HEK293T (cell line): ENCODE results near the gene CDYL.

Source experiments
- ARNT ChIP-seq: fragments of 450-650 bp; IDR thresholded peaks from 2 replicates; pipeline ENCODE4 v1.6.1; 2017; ENCODE audit warnings: mild to moderate bottlenecking
- BHLHE40 ChIP-seq: fragments of 450-650 bp; IDR thresholded peaks from 2 replicates; pipeline ENCODE4 v1.6.1; 2016; ENCODE audit warnings: mild to moderate bottlenecking, moderate library complexity, borderline replicate concordance
- ELF4 ChIP-seq: fragments of 450-650 bp; IDR thresholded peaks from 2 replicates; pipeline ENCODE4 v1.6.1; 2017; ENCODE audit warnings: antibody characterized with exemption
- FOXA1 ChIP-seq: fragments of 450-650 bp; IDR thresholded peaks from 2 replicates; pipeline ENCODE4 v1.6.1; 2016; ENCODE audit warnings: mild to moderate bottlenecking
- FOXK2 ChIP-seq: fragments of 450-650 bp; IDR thresholded peaks from 2 replicates; pipeline ENCODE4 v1.6.1; 2016; ENCODE audit warnings: mild to moderate bottlenecking
- FOXM1 ChIP-seq: fragments of 450-650 bp; IDR thresholded peaks from 2 replicates; pipeline ENCODE4 v1.6.1; 2017; ENCODE audit warnings: mild to moderate bottlenecking, borderline replicate concordance
- HDGF ChIP-seq: fragments of 450-650 bp; IDR thresholded peaks from 2 replicates; pipeline ENCODE4 v1.6.1; 2017; ENCODE audit warnings: antibody characterized with exemption, borderline replicate concordance
- L3MBTL2 ChIP-seq: fragments of 450-650 bp; conservative IDR thresholded peaks from 2 replicates; pipeline ENCODE4 v1.6.1; 2016; ENCODE audit warnings: mild to moderate bottlenecking
- LEF1 ChIP-seq: fragments of 450-650 bp; IDR thresholded peaks from 2 replicates; pipeline ENCODE4 v1.6.1; 2017; ENCODE audit warnings: mild to moderate bottlenecking, borderline replicate concordance
- NFRKB ChIP-seq: fragments of 450-650 bp; IDR thresholded peaks from 2 replicates; pipeline ENCODE4 v1.6.1; 2016; ENCODE audit warnings: mild to moderate bottlenecking, moderate library complexity
- SP1 ChIP-seq: fragments of 450-650 bp; IDR thresholded peaks from 2 replicates; pipeline ENCODE4 v1.6.1; 2017
- SUZ12 ChIP-seq: fragments of 450-650 bp; IDR thresholded peaks from 2 replicates; pipeline ENCODE4 v1.6.1; 2016; ENCODE audit warnings: mild to moderate bottlenecking
- TARDBP ChIP-seq: fragments of 450-650 bp; IDR thresholded peaks from 2 replicates; pipeline ENCODE4 v1.6.1; 2016
- TF ChIP-seq, protein P1 (sequence below): fragments of 450-650 bp; IDR thresholded peaks from 2 replicates; pipeline ENCODE4 v1.6.1; 2016

DNA sequence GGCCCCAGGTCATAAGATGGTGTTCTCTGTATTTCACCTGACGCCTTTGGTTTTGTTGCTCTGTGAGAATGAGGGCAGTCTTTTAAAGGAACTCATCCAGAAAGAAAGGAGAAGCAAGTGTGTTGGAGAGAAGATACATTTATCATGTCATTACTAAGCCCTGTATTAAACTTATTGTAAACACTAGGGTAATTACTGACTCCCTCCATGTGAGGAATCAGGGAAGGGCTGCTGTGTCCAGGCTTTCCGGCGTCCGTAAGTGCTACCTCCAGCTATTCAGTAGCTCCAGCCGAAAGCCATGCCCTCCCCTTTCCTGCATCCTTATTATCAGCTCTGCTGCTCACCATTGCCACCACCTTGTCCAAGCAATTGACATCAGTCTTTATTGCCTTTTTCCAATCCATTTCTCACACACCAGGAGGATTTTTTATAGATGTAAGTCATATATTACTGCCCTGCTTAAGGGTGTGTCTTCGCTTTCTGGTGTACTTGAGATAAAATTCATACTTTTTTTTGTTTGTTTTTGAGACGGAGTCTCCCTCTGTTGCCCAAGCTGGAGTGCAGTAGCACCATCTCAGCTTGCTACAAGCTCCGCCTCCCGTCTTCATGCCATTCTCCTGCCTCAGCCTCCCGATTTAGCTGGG, 133.0 kb downstream of the CDYL start:
- no peak for TF ChIP-seq FOXM1
- TF ChIP-seq SUZ12 = no peak
- TF ChIP-seq, protein P1, sequence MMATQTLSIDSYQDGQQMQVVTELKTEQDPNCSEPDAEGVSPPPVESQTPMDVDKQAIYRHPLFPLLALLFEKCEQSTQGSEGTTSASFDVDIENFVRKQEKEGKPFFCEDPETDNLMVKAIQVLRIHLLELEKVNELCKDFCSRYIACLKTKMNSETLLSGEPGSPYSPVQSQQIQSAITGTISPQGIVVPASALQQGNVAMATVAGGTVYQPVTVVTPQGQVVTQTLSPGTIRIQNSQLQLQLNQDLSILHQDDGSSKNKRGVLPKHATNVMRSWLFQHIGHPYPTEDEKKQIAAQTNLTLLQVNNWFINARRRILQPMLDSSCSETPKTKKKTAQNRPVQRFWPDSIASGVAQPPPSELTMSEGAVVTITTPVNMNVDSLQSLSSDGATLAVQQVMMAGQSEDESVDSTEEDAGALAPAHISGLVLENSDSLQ = no peak; the same call in 1 of the 2 replicates
- TF ChIP-seq ARNT = no peak
- TF ChIP-seq TARDBP = no peak
- no peak for TF ChIP-seq SP1
- TF ChIP-seq FOXK2 = no peak
- no peak for TF ChIP-seq NFRKB
- no peak for TF ChIP-seq FOXA1
- TF ChIP-seq HDGF = no peak
- TF ChIP-seq L3MBTL2 = no peak
- no peak for TF ChIP-seq LEF1
- TF ChIP-seq BHLHE40 = no peak
- TF ChIP-seq ELF4 = no peak
